ENCODE results near the gene CORO2A. TPM values are rescaled to one million over a fixed set of nuclear protein-coding genes. Genes with fewer than 3 reads are reported as not detected.

The CORO2A gene
- total RNA-seq, 1 donor: 0.36 TPM

DNA sequence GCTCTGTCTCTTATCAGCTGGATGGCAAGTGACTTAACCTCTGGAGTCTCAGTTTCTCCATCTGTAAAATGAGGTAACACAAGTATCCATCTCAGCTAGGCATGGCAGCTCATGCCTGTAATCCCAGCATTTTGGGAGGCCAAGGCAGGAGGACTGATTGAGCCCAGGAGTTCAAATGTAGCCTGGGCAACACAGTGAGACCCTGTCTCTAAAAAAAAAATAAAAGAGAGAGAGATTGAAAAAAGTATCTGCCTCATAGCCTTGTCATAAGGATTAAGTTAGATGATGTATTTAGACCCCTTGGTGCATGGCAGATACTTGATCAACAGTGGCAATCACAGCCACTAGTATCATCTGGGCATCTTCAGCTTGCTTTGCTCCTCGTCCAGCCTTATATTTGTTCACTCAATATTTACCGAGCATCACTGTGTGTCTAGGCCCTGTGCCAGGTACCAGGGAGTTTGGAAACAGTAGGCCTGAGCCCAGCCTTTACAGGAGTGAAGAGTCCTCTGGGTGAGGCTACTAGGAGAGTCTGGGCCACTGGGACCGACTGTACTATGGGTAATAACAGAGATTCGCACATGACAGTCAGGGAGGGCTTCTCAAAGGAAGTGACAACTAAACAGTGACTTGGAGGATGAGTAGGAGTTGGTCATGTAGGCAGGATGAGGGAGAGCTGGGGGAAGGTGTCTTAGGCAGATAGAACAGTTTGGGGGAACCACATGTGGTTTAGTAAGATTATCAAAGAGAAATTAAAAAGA is 34.2 kb downstream of the CORO2A start:
- DNase-seq (ENCODE audit: low read depth): no peak
- no peak for TF ChIP-seq CTCF (IDR thresholded peaks at IDR 0.05; ENCODE audit: insufficient read depth, low read length)
- H3K4me3 ChIP-seq (ENCODE audit: low read depth, low read length): no peak overlapping the region

GRCh38 chr9:98157372-98157771 is 35.1 kb downstream of the CORO2A start:
- H3K4me3 ChIP-seq (ENCODE audit: low read depth, low read length): no peak overlapping the region
- no peak for DNase-seq (ENCODE audit: low read depth)
- no peak for TF ChIP-seq CTCF (IDR thresholded peaks at IDR 0.05; ENCODE audit: insufficient read depth, low read length)

DNA sequence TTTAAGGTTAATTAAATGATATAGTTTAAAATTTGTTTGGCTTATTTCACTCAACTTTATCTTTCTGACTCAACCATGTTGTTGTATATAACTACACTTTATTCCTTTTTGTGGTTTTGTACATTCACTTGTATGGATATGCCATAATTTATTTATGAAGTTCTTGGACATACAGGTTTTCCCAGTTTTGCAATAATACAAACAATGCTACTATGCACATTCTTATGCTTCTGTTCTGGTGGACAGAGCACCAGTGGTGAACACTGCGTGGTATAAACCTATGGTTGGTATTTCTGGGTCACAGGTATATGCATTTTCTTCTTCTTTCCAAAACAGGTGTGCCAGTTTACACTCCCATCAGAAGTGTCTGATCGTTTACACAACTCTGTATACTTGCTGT is 37.8 kb downstream of the CORO2A start:
- no peak for DNase-seq (ENCODE audit: low read depth)
- TF ChIP-seq CTCF (IDR thresholded peaks at IDR 0.05; ENCODE audit: insufficient read depth, low read length): no peak
- no peak overlapping the region for H3K4me3 ChIP-seq (ENCODE audit: low read depth, low read length)

GRCh38 chr9:98152526-98152925 is 39.9 kb downstream of the CORO2A start:
- TF ChIP-seq CTCF (IDR thresholded peaks at IDR 0.05; ENCODE audit: insufficient read depth, low read length): no peak
- DNase-seq (ENCODE audit: low read depth): no peak
- H3K4me3 ChIP-seq (ENCODE audit: low read depth, low read length): no peak overlapping the region

- H3K4me3 ChIP-seq (ENCODE audit: low read depth, low read length): no peak overlapping the region
- TF ChIP-seq CTCF (IDR thresholded peaks at IDR 0.05; ENCODE audit: insufficient read depth, low read length): no peak
- no peak for DNase-seq (ENCODE audit: low read depth)
These were observed 41.7 kb downstream of the CORO2A start for GRCh38 chr9:98150721-98151120.

DNA sequence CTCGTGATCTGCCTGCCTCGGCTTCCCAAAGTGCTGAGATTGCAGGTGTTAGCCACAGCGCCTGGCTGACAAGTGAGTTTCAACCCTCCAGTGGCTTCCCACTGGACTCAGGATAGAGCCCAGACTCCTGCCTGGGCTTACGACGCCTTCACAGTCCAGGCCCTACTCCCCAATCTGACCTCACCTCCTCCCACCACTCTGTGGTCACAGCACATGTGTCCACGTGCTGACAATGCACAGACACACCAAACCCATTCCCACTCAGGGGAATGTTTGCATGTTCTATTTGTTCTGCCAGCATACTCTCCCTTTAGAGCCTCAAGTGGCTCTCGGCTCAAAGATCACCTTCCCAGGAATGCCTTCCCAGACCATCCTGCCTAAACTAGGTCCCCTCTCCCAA is 42.3 kb downstream of the CORO2A start:
- H3K4me3 ChIP-seq (ENCODE audit: low read depth, low read length): no peak overlapping the region
- TF ChIP-seq CTCF (IDR thresholded peaks at IDR 0.05; ENCODE audit: insufficient read depth, low read length): no peak
- DNase-seq (ENCODE audit: low read depth): no peak

GRCh38 chr9:98149422-98149821 is 43.0 kb downstream of the CORO2A start:
- H3K4me3 ChIP-seq (ENCODE audit: low read depth, low read length): no peak overlapping the region
- DNase-seq (ENCODE audit: low read depth): no peak
- no peak for TF ChIP-seq CTCF (IDR thresholded peaks at IDR 0.05; ENCODE audit: insufficient read depth, low read length)

Measured in fibroblast of the aortic adventitia (primary cell).